A549 (cell line): Measurements from ENCODE around the gene SEC16A. TPM values are rescaled to one million over a fixed set of nuclear protein-coding genes. Genes with fewer than 3 reads are reported as not detected.

Source experiments
- ATAC-seq, 2 experiments: fragments of 200-7000 bp in 1 of 2; fragments of >200 bp in 1 of 2; cut with Nextera tagmentation in 1 of 2; cut with Tn5 transposase in 1 of 2; 3 replicates each; pipeline versions ENCODE4 v1.8.0 to v1.9.1; 2018 to 2020; ENCODE audit warnings: mild to moderate bottlenecking in 1 of 2, moderate library complexity in 1 of 2
- CTCF ChIA-PET: fragments of 300-600 bp; sonication (Branson Sonifier 250); formaldehyde crosslinking; extraction: SDS; loops from one replicate; lab custom pipeline; 2021; ENCODE audit warnings: antibody characterized with exemption, inconsistent platforms; lab: Yijun Ruan, JAX
- POLR2A ChIA-PET: fragments of 350-600 bp; formaldehyde crosslinking; extraction: SDS; loops from one replicate; lab custom pipeline; 2021; ENCODE audit warnings: antibody characterized with exemption, inconsistent platforms; lab: Yijun Ruan, JAX
- DNase-seq, 2 experiments: peaks; one replicate each; pipeline versions ENCODE4 v3.0.0 to v3.0.0-alpha.2; 2011 to 2016; ENCODE audit warnings: low read depth in 1 of 2, low spot score in 1 of 2
- FAIRE-seq: peaks from 2 replicates; lab custom pipeline; 2011; peaks lifted over from hg19 to GRCh38; lab: Jason Lieb, UNC
- H3K27ac ChIP-seq, 2 experiments: fragments of >200 bp; sonication (Bioruptor Twin); formaldehyde crosslinking; 3 replicates each; pipeline ENCODE4 v1.5.1; 2016 to 2017
- H3K4me1 ChIP-seq: fragments of >200 bp; sonication (Bioruptor Twin); formaldehyde crosslinking; 3 replicates; pipeline ENCODE4 v1.6.1; 2016
- H3K4me2 ChIP-seq: fragments of >200 bp; sonication (Bioruptor Twin); formaldehyde crosslinking; 3 replicates; pipeline ENCODE4 v1.6.1; 2016
- H3K4me3 ChIP-seq: fragments of >200 bp; sonication (Bioruptor Twin); formaldehyde crosslinking; 3 replicates; pipeline ENCODE4 v1.5.1; 2016
- H3K9me3 ChIP-seq: fragments of >200 bp; sonication (Bioruptor Twin); formaldehyde crosslinking; 3 replicates; pipeline ENCODE4 v1.6.1; 2016
- CBX8 ChIP-seq: fragments of 200-600 bp; sonication (generic); IDR thresholded peaks from 2 replicates; pipeline ENCODE4 v1.6.1; 2016
- CEBPB ChIP-seq, 2 experiments: fragments of >200 bp in 1 of 2; sonication (Bioruptor Twin) in 1 of 2; formaldehyde crosslinking in 1 of 2; IDR thresholded peaks; 2 replicates each; pipeline ENCODE4 v1.6.1; 2012 to 2016
- CHD4 ChIP-seq: fragments of 200-600 bp; sonication (generic); IDR thresholded peaks from 2 replicates; pipeline ENCODE4 v1.6.1; 2016; ENCODE audit warnings: antibody characterized with exemption, mild to moderate bottlenecking, borderline replicate concordance
- CTCF ChIP-seq: fragments of >200 bp; sonication (Bioruptor Twin); formaldehyde crosslinking; IDR thresholded peaks from 3 replicates; pipeline ENCODE4 v1.5.1; 2016
- EHMT2 ChIP-seq: fragments of 200-600 bp; sonication (generic); IDR thresholded peaks from 2 replicates; pipeline ENCODE4 v1.6.1; 2016; ENCODE audit warnings: antibody characterized with exemption, low read depth, mild to moderate bottlenecking, moderate library complexity
- ELK1 ChIP-seq: fragments of 150-350 bp; IDR thresholded peaks from 2 replicates; pipeline ENCODE4 v1.6.1; 2014; ENCODE audit warnings: low read depth, mild to moderate bottlenecking, low read length
- FOSL2 ChIP-seq, 2 experiments: fragments of 450-650 bp in 1 of 2; fragments of >200 bp in 1 of 2; sonication (Bioruptor Twin) in 1 of 2; formaldehyde crosslinking; IDR thresholded peaks; 2 replicates each; pipeline versions ENCODE4 v1.5.0 to v1.6.1; 2016 to 2020; ENCODE audit warnings: mild to moderate bottlenecking in 1 of 2, moderate library complexity in 1 of 2
- FOXS1 ChIP-seq: fragments of 250-450 bp; sonication (Bioruptor Pico); IDR thresholded peaks from 2 replicates; pipeline ENCODE4 v1.5.0; 2020; ENCODE audit warnings: mild to moderate bottlenecking, moderate library complexity
- GATA3 ChIP-seq: IDR thresholded peaks from 2 replicates; pipeline ENCODE4 v1.6.1; 2012; ENCODE audit warnings: borderline replicate concordance
- HDAC2 ChIP-seq: fragments of 200-600 bp; sonication (generic); IDR thresholded peaks from 2 replicates; pipeline ENCODE4 v1.6.1; 2016
- HOXB13 ChIP-seq: fragments of 250-450 bp; sonication (Bioruptor Pico); IDR thresholded peaks from 2 replicates; pipeline ENCODE4 v1.5.0; 2020; ENCODE audit warnings: low read depth, mild to moderate bottlenecking, moderate library complexity
- MAFK ChIP-seq: fragments of 450-650 bp; IDR thresholded peaks from 2 replicates; pipeline ENCODE4 v1.6.1; 2014; ENCODE audit not compliant: partially characterized antibody
- MAZ ChIP-seq: fragments of 150-350 bp; IDR thresholded peaks from 2 replicates; pipeline ENCODE4 v1.6.1; 2014; ENCODE audit warnings: antibody characterized with exemption, low read depth, low read length, borderline replicate concordance
- MYC ChIP-seq: IDR thresholded peaks from 2 replicates; pipeline ENCODE4 v1.6.1; 2012; ENCODE audit warnings: mild to moderate bottlenecking, inconsistent platforms, low read length, improper control_type of control experiment, borderline replicate concordance
- NFE2L2 ChIP-seq: fragments of 150-350 bp; conservative IDR thresholded peaks from 2 replicates; pipeline ENCODE4 v1.6.1; 2014; ENCODE audit warnings: low read length
- RARB ChIP-seq: fragments of 250-450 bp; sonication (Bioruptor Pico); IDR thresholded peaks from 2 replicates; pipeline ENCODE4 v1.8.0; 2021; ENCODE audit warnings: mild to moderate bottlenecking, moderate library complexity
- RFX5 ChIP-seq: fragments of 450-650 bp; IDR thresholded peaks from 2 replicates; pipeline ENCODE4 v1.7.1; 2014; ENCODE audit warnings: antibody characterized with exemption, mild to moderate bottlenecking, moderate library complexity
- RNF2 ChIP-seq: fragments of 200-600 bp; sonication (generic); IDR thresholded peaks from 2 replicates; pipeline ENCODE4 v1.6.1; 2016; ENCODE audit warnings: low read depth, mild to moderate bottlenecking, antibody characterized with exemption, moderate library complexity, borderline replicate concordance
- SREBF2 ChIP-seq: fragments of 450-650 bp; IDR thresholded peaks from 2 replicates; pipeline ENCODE4 v1.6.1; 2014; ENCODE audit warnings: mild to moderate bottlenecking, moderate library complexity
- TFCP2L1 ChIP-seq: fragments of 250-450 bp; sonication (Bioruptor Pico); IDR thresholded peaks from 2 replicates; pipeline ENCODE4 v1.5.0; 2021; ENCODE audit warnings: mild to moderate bottlenecking
- TP53 ChIP-seq: fragments of 250-450 bp; sonication (Bioruptor Pico); IDR thresholded peaks from 2 replicates; pipeline ENCODE4 v1.5.0; 2021; ENCODE audit warnings: mild to moderate bottlenecking, moderate library complexity
- ZC3H11A ChIP-seq: fragments of 450-650 bp; IDR thresholded peaks from 2 replicates; pipeline ENCODE4 v1.6.1; 2014; ENCODE audit warnings: antibody characterized with exemption, mild to moderate bottlenecking
- ZNF302 ChIP-seq: fragments of 250-450 bp; sonication (Bioruptor Pico); IDR thresholded peaks from 2 replicates; pipeline ENCODE4 v1.9.0; 2021; ENCODE audit warnings: inconsistent platforms, mild to moderate bottlenecking, moderate library complexity
- ZSCAN20 ChIP-seq: fragments of 250-450 bp; sonication (Bioruptor Pico); IDR thresholded peaks from 2 replicates; pipeline ENCODE4 v1.8.0; 2022; ENCODE audit warnings: mild to moderate bottlenecking, moderate library complexity
- WGBS: methylation state at CpG from one replicate; pipeline ENCODE4 v1.1.6; 2017; ENCODE audit errors: missing lambda C conversion rate; 5-methylcytosine and 5-hydroxymethylcytosine counted together
- polyA plus RNA-seq, 4 experiments: library from polyadenylated mRNA; depleted of rRNA in 3 of 4; stranded (reverse); fragments of >200 nt; fragmentation: RNase III in 1 of 4; extraction: RNeasy Plus Mini Kit Qiagen cat#74134 plus additional on column Dnase treatment in 1 of 4; gene quantifications; 2 replicates in 3 of 4; 3 replicates in 1 of 4; pipeline ENCODE4 v1.2.3, GENCODE V29; 2011 to 2017
- TF ChIP-seq, protein P1 (sequence below): fragments of 250-450 bp; sonication (Bioruptor Pico); IDR thresholded peaks from 2 replicates; pipeline ENCODE4 v1.5.0; 2021; ENCODE audit warnings: mild to moderate bottlenecking, moderate library complexity, borderline replicate concordance
- TF ChIP-seq, protein P2 (sequence below): fragments of 200-600 bp; sonication (generic); IDR thresholded peaks from 2 replicates; pipeline ENCODE4 v1.6.1; 2016; ENCODE audit warnings: antibody characterized with exemption, mild to moderate bottlenecking, moderate library complexity

Gene SEC16A
- polyA plus RNA-seq, 2 of the 4 experiments (the other 2 are of a cell fraction): 24.2 to 38.0 TPM

- Histone ChIP-seq H3K9me3 (no peaks in the 10 kb centered on the region), H3K4me3 (no peak overlapping the region), H3K27ac (no peak overlapping the region), H3K4me1 (no peaks in the 10 kb centered on the region), H3K4me2 (no peak overlapping the region)
- 95% methylated on average over 8 of the region's 16 CpGs for WGBS
- ATAC-seq (no peak), FAIRE-seq (no peak), DNase-seq (no peak)
- ChIA-PET POLR2A (no interaction called here), CTCF (interaction anchor here (2.0 kb wide), 1 partner anchor 25 kb away, joined by 5 read pairs; no protein-coding TSS in a partner anchor)
- TF ChIP-seq RFX5 (no peak), CHD4 (no peak), NFE2L2 (no peak), TFCP2L1 (CRISPR knock-in tag) (no peak), RNF2 (no peak), ZNF302 (CRISPR knock-in tag) (no peak), CTCF (no peak), EHMT2 (no peak), SREBF2 (no peak), TP53 (CRISPR knock-in tag) (no peak), MAFK (no peak), CBX8 (no peak)
- TF ChIP-seq, protein P1, sequence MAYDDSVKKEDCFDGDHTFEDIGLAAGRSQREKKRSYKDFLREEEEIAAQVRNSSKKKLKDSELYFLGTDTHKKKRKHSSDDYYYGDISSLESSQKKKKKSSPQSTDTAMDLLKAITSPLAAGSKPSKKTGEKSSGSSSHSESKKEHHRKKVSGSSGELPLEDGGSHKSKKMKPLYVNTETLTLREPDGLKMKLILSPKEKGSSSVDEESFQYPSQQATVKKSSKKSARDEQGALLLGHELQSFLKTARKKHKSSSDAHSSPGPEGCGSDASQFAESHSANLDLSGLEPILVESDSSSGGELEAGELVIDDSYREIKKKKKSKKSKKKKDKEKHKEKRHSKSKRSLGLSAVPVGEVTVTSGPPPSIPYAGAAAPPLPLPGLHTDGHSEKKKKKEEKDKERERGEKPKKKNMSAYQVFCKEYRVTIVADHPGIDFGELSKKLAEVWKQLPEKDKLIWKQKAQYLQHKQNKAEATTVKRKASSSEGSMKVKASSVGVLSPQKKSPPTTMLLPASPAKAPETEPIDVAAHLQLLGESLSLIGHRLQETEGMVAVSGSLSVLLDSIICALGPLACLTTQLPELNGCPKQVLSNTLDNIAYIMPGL: no peak
- TF ChIP-seq, protein P2, sequence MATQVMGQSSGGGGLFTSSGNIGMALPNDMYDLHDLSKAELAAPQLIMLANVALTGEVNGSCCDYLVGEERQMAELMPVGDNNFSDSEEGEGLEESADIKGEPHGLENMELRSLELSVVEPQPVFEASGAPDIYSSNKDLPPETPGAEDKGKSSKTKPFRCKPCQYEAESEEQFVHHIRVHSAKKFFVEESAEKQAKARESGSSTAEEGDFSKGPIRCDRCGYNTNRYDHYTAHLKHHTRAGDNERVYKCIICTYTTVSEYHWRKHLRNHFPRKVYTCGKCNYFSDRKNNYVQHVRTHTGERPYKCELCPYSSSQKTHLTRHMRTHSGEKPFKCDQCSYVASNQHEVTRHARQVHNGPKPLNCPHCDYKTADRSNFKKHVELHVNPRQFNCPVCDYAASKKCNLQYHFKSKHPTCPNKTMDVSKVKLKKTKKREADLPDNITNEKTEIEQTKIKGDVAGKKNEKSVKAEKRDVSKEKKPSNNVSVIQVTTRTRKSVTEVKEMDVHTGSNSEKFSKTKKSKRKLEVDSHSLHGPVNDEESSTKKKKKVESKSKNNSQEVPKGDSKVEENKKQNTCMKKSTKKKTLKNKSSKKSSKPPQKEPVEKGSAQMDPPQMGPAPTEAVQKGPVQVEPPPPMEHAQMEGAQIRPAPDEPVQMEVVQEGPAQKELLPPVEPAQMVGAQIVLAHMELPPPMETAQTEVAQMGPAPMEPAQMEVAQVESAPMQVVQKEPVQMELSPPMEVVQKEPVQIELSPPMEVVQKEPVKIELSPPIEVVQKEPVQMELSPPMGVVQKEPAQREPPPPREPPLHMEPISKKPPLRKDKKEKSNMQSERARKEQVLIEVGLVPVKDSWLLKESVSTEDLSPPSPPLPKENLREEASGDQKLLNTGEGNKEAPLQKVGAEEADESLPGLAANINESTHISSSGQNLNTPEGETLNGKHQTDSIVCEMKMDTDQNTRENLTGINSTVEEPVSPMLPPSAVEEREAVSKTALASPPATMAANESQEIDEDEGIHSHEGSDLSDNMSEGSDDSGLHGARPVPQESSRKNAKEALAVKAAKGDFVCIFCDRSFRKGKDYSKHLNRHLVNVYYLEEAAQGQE: no peak
These were observed 30.4 kb upstream of the SEC16A start for GRCh38 chr9:136513191-136513590.

DNA sequence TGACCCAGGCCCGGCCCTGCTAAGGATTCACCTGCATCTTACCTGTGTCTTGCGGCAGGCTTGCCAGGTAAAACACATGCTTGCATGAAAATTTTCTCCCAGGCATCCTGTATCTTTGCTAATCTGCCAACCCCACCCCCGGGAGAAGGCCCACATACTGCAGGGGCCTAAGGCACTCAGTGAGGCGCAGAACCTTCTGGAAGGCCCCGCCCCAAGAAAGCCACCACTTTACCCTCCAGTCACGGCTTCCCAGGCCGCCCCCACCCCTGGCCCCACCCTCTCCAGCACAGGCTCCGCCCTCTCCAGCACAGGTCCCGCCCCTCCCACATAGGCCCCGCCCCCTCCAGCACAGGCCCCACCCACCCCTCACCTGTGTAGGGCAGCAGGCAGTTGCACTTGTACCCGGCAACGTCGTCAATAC, 29.8 kb upstream of the SEC16A start:
- TF ChIP-seq ELK1 (no peak), FOSL2 (IDR thresholded peaks at IDR 0.05) (no peak), FOSL2 (CRISPR knock-in tag; IDR thresholded peaks at IDR 0.05) (no peak), ZSCAN20 (CRISPR knock-in tag) (no peak), MYC (no peak), CBX8 (no peak), CEBPB (IDR thresholded peaks at IDR 0.05) (no peak), EHMT2 (no peak), HDAC2 (no peak), RARB (CRISPR knock-in tag) (no peak), FOXS1 (CRISPR knock-in tag) (no peak), RNF2 (no peak), GATA3 (no peak), ZC3H11A (no peak), MAZ (no peak), HOXB13 (CRISPR knock-in tag) (no peak)
- TF ChIP-seq, protein P1: no peak
- WGBS: 91% methylated on average over 8 of the region's 13 CpGs
- H3K4me1 ChIP-seq: no peaks in the 10 kb centered on the region
- ChIA-PET CTCF (no interaction called here), POLR2A (no interaction called here)
- ATAC-seq: peak; percentile 9 to 51; a peak in 3 of 6 replicates
- no peaks in the 10 kb centered on the region for H3K9me3 ChIP-seq
- DNase-seq: peak in 1 of 2 experiments; percentile 44
- H3K27ac ChIP-seq: no peak overlapping the region
- H3K4me2 ChIP-seq: no peak overlapping the region
- FAIRE-seq: no peak
- H3K4me3 ChIP-seq: no peak overlapping the region
